Measurements from ENCODE around the gene CHCHD3. TPM values are rescaled to one million over a fixed set of nuclear protein-coding genes. Genes with fewer than 3 reads are reported as not detected.
A peak's percentile ranks its signal among the peaks of the same experiment; 100 is the strongest.

The CHCHD3 gene
- total and polyA plus RNA-seq, 9 of the 15 experiments (the other 6 are each of a cell fraction or from before 2014, with no cell fraction given), result 66.2 to 279 (median 204) TPM

DNA sequence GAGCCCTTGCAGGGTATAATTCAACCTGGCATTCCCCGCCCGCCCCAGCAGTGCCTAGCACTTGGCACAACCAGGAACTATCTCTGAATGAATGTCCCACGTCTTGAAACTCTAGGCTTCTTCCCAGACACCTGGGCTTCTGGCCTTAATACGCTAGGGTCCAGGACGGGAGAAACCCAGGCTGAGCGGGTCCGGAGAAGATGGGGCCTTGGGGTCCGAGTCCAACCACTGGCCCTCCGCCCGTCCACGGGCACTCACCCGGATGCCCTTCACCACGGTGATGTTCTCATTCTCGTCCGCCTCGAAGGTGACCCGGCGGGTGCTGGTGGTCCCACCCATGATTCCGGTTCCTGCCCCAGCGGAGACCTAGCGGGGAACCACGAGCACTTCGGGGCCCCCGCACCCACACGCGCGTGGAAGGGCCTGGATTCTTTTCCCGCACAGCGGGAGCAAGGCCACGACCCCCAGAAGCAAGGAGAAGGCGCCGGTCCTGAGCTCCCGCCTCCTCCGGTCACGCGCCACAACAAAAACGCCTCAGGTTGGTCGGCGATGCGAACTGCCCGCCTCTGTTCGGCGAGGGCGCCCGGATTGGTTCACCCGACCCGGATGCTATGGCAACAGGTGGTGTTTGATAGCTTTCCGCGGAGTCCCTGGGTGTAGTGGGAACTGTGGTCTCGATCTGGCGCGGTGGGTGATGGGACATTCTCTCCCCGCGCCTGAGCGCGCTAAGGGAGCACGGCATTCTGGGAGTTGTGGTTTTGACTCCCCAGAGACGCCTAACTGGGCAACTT, at the start of gene CHCHD3 (continued):
- TF ChIP-seq, protein P1, sequence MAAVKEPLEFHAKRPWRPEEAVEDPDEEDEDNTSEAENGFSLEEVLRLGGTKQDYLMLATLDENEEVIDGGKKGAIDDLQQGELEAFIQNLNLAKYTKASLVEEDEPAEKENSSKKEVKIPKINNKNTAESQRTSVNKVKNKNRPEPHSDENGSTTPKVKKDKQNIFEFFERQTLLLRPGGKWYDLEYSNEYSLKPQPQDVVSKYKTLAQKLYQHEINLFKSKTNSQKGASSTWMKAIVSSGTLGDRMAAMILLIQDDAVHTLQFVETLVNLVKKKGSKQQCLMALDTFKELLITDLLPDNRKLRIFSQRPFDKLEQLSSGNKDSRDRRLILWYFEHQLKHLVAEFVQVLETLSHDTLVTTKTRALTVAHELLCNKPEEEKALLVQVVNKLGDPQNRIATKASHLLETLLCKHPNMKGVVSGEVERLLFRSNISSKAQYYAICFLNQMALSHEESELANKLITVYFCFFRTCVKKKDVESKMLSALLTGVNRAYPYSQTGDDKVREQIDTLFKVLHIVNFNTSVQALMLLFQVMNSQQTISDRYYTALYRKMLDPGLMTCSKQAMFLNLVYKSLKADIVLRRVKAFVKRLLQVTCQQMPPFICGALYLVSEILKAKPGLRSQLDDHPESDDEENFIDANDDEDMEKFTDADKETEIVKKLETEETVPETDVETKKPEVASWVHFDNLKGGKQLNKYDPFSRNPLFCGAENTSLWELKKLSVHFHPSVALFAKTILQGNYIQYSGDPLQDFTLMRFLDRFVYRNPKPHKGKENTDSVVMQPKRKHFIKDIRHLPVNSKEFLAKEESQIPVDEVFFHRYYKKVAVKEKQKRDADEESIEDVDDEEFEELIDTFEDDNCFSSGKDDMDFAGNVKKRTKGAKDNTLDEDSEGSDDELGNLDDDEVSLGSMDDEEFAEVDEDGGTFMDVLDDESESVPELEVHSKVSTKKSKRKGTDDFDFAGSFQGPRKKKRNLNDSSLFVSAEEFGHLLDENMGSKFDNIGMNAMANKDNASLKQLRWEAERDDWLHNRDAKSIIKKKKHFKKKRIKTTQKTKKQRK (IDR thresholded peaks at IDR 0.05; ENCODE audit: borderline replicate concordance, low read depth, low read length), result peak; percentile 88
- TF ChIP-seq ZNF384 (IDR thresholded peaks at IDR 0.05; ENCODE audit: low read depth, low read length), result no peak
- TF ChIP-seq SIN3B (IDR thresholded peaks at IDR 0.05; ENCODE audit: low read depth), result peak; percentile 81
- TF ChIP-seq TAF7 (tag; IDR thresholded peaks at IDR 0.05), result peak; percentile 46; the same call in 1 of the 2 replicates
- no peak for TF ChIP-seq ZNF212 (CRISPR knock-in tag; IDR thresholded peaks at IDR 0.05)
- TF ChIP-seq CBX2 (IDR thresholded peaks at IDR 0.05; ENCODE audit: insufficient read depth, low read length, poor library complexity, severe bottlenecking), result no peak
- TF ChIP-seq RBM39 (optimal IDR thresholded peaks at IDR 0.05; ENCODE audit: low read depth, low read length), result peak; percentile 65
- peak; percentile 99 for TF ChIP-seq HCFC1 (IDR thresholded peaks at IDR 0.05; ENCODE audit: low read depth, low read length)
- no peak for TF ChIP-seq ATF1 (CRISPR knock-in tag; IDR thresholded peaks at IDR 0.05)
- peak; percentile 92 for TF ChIP-seq ATF1 (tag; IDR thresholded peaks at IDR 0.05)
- TF ChIP-seq, protein P2, sequence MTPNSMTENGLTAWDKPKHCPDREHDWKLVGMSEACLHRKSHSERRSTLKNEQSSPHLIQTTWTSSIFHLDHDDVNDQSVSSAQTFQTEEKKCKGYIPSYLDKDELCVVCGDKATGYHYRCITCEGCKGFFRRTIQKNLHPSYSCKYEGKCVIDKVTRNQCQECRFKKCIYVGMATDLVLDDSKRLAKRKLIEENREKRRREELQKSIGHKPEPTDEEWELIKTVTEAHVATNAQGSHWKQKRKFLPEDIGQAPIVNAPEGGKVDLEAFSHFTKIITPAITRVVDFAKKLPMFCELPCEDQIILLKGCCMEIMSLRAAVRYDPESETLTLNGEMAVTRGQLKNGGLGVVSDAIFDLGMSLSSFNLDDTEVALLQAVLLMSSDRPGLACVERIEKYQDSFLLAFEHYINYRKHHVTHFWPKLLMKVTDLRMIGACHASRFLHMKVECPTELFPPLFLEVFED (CRISPR knock-in tag; conservative IDR thresholded peaks at IDR 0.05), result no peak; the same call in 1 of the 2 replicates
- no peak for TF ChIP-seq JUNB (CRISPR knock-in tag; conservative IDR thresholded peaks at IDR 0.05)
- peak; percentile 97 for TF ChIP-seq KDM5B (IDR thresholded peaks at IDR 0.05; ENCODE audit: insufficient replicate concordance, low read depth, low read length)
- TF ChIP-seq LEF1 (IDR thresholded peaks at IDR 0.05), result 0 out of 2 replicates have a peak, but pooled peaks have one; percentile 17
- peak; percentile 96 for TF ChIP-seq SAP30 (IDR thresholded peaks at IDR 0.05; ENCODE audit: borderline replicate concordance, insufficient read depth, low read depth, low read length, poor library complexity, severe bottlenecking)
- TF ChIP-seq JUN (IDR thresholded peaks at IDR 0.05; ENCODE audit: borderline replicate concordance, low read depth, low read length), result peak; percentile 70; the same call in 1 of the 2 replicates
- TF ChIP-seq JUN (CRISPR knock-in tag; IDR thresholded peaks at IDR 0.05; ENCODE audit: borderline replicate concordance), result peak; percentile 78; the same call in 1 of the 2 replicates
- TF ChIP-seq MTF1 (CRISPR knock-in tag; IDR thresholded peaks at IDR 0.05; ENCODE audit: borderline replicate concordance), result no peak
- TF ChIP-seq, protein P3, sequence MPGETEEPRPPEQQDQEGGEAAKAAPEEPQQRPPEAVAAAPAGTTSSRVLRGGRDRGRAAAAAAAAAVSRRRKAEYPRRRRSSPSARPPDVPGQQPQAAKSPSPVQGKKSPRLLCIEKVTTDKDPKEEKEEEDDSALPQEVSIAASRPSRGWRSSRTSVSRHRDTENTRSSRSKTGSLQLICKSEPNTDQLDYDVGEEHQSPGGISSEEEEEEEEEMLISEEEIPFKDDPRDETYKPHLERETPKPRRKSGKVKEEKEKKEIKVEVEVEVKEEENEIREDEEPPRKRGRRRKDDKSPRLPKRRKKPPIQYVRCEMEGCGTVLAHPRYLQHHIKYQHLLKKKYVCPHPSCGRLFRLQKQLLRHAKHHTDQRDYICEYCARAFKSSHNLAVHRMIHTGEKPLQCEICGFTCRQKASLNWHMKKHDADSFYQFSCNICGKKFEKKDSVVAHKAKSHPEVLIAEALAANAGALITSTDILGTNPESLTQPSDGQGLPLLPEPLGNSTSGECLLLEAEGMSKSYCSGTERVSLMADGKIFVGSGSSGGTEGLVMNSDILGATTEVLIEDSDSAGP (CRISPR knock-in tag; IDR thresholded peaks at IDR 0.05), result no peak
- TF ChIP-seq SMARCB1 (IDR thresholded peaks at IDR 0.05; ENCODE audit: insufficient read length, low read depth), result no peak
- no peak for TF ChIP-seq IFI16 (CRISPR knock-in tag; IDR thresholded peaks at IDR 0.05)

Measured in K562 (cell line).